Measurements from ENCODE around the gene NPL.

Gene NPL

DNA sequence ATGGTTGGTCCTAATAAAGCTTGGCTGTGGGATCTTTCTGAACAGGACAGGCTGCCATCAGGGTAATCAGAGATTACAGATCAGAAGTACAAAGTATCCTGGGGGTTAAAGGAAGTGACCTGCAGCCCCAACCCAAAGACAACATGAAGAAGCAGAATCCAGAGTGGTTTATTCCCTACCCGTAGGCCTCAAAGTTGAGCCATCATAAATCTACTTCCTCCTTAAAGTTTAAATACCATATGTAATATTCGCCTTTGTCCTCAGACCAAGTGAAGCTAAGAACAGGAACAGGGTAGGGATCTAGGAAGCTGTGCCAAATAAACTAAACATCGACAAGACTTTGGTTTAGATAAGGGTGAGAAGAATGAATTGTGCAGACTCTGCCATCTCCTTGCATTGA, 33.6 kb downstream of the NPL start:
- no peak overlapping the region for H3K4me3 ChIP-seq (ENCODE audit: low read depth, low read length, poor library complexity, severe bottlenecking)
- H4K20me1 ChIP-seq (ENCODE audit: insufficient read depth, low read length), result no peaks in the 10 kb centered on the region
- H3K9ac ChIP-seq (ENCODE audit: low read length), result no peak overlapping the region
- H3K36me3 ChIP-seq (ENCODE audit: insufficient read depth, low read length), result no peaks in the 10 kb centered on the region
- no peak overlapping the region for H3K4me2 ChIP-seq (ENCODE audit: low read length)
- H3K79me2 ChIP-seq (ENCODE audit: insufficient read depth, low read length), result no peaks in the 10 kb centered on the region
- no peaks in the 10 kb centered on the region for H3K9me2 ChIP-seq (ENCODE audit: low read depth, low read length)
- no peak overlapping the region for H2AFZ ChIP-seq (ENCODE audit: low read length)
- no peaks in the 10 kb centered on the region for H3K9me3 ChIP-seq (ENCODE audit: low read length)
- TF ChIP-seq EZH2 (IDR thresholded peaks at IDR 0.05; ENCODE audit: borderline replicate concordance, low read length), result no peak
- TF ChIP-seq CTCF (IDR thresholded peaks at IDR 0.05; ENCODE audit: low read length), result no peak
- H3K27me3 ChIP-seq (ENCODE audit: insufficient read depth, low read length), result no peaks in the 10 kb centered on the region
- H3K27ac ChIP-seq (ENCODE audit: low read depth, low read length, poor library complexity, severe bottlenecking), result no peak overlapping the region
- no peaks in the 10 kb centered on the region for H3K4me1 ChIP-seq (ENCODE audit: insufficient read depth, low read length, severe bottlenecking)
- H3F3A ChIP-seq (ENCODE audit: insufficient read depth, low read length), result no peaks in the 10 kb centered on the region

- Histone ChIP-seq H3K27ac (ENCODE audit: low read depth, low read length, poor library complexity, severe bottlenecking) (no peak overlapping the region), H3K9me2 (ENCODE audit: low read depth, low read length) (no peaks in the 10 kb centered on the region), H4K20me1 (ENCODE audit: insufficient read depth, low read length) (no peaks in the 10 kb centered on the region), H3K9me3 (ENCODE audit: low read length) (no peaks in the 10 kb centered on the region), H3K4me1 (ENCODE audit: insufficient read depth, low read length, severe bottlenecking) (peaks cover 11% of the 10 kb centered on the region), H3K9ac (ENCODE audit: low read length) (no peak overlapping the region), H2AFZ (ENCODE audit: low read length) (no peak overlapping the region), H3K36me3 (ENCODE audit: insufficient read depth, low read length) (no peaks in the 10 kb centered on the region), H3K4me3 (ENCODE audit: low read depth, low read length, poor library complexity, severe bottlenecking) (no peak overlapping the region), H3F3A (ENCODE audit: insufficient read depth, low read length) (no peaks in the 10 kb centered on the region), H3K4me2 (ENCODE audit: low read length) (no peak overlapping the region), H3K79me2 (ENCODE audit: insufficient read depth, low read length) (no peaks in the 10 kb centered on the region), H3K27me3 (ENCODE audit: insufficient read depth, low read length) (no peaks in the 10 kb centered on the region)
- TF ChIP-seq CTCF (IDR thresholded peaks at IDR 0.05; ENCODE audit: low read length), result no peak
- no peak for TF ChIP-seq EZH2 (IDR thresholded peaks at IDR 0.05; ENCODE audit: borderline replicate concordance, low read length)
Measured at GRCh38 chr1:182826892-182827291, 37.3 kb downstream of the NPL start.

- H4K20me1 ChIP-seq (ENCODE audit: insufficient read depth, low read length), result no peaks in the 10 kb centered on the region
- no peaks in the 10 kb centered on the region for H3F3A ChIP-seq (ENCODE audit: insufficient read depth, low read length)
- no peaks in the 10 kb centered on the region for H3K79me2 ChIP-seq (ENCODE audit: insufficient read depth, low read length)
- TF ChIP-seq CTCF (IDR thresholded peaks at IDR 0.05; ENCODE audit: low read length) (no peak), EZH2 (IDR thresholded peaks at IDR 0.05; ENCODE audit: borderline replicate concordance, low read length) (no peak)
- peak overlapping the region; percentile 48 for H3K4me2 ChIP-seq (ENCODE audit: low read length)
- H3K9me3 ChIP-seq (ENCODE audit: low read length), result no peaks in the 10 kb centered on the region
- peaks cover 11% of the 10 kb centered on the region for H3K4me1 ChIP-seq (ENCODE audit: insufficient read depth, low read length, severe bottlenecking)
- no peak overlapping the region for H3K9ac ChIP-seq (ENCODE audit: low read length)
- peak overlapping the region; percentile 10 for H3K4me3 ChIP-seq (ENCODE audit: low read depth, low read length, poor library complexity, severe bottlenecking)
- no peak overlapping the region for H3K27ac ChIP-seq (ENCODE audit: low read depth, low read length, poor library complexity, severe bottlenecking)
- no peak overlapping the region for H2AFZ ChIP-seq (ENCODE audit: low read length)
- H3K36me3 ChIP-seq (ENCODE audit: insufficient read depth, low read length), result no peaks in the 10 kb centered on the region
- H3K27me3 ChIP-seq (ENCODE audit: insufficient read depth, low read length), result no peaks in the 10 kb centered on the region
- H3K9me2 ChIP-seq (ENCODE audit: low read depth, low read length), result no peaks in the 10 kb centered on the region
Measured at GRCh38 chr1:182829285-182829932, 39.8 kb downstream of the NPL start.

Measured in OCI-LY1 (cell line).